Sigmoid colon (tissue), 4 donors: ENCODE measurements around the gene ARPP21.

Experiments used
- CTCF ChIP-seq, 4 experiments: fragments of 450-650 bp in 3 of 4; fragments of 200-600 bp in 1 of 4; IDR thresholded peaks; one replicate each; pipeline ENCODE4 v1.5.1; 2016 to 2019; ENCODE audit warnings: antibody characterized with exemption in 4 of 4, mild to moderate bottlenecking in 3 of 4, moderate library complexity in 2 of 4
- POLR2AphosphoS5 ChIP-seq, 4 donors: sonication (generic); formaldehyde crosslinking; IDR thresholded peaks; one replicate each; pipeline ENCODE4 v1.6.1; 2017; ENCODE audit warnings: antibody characterized with exemption in 4 of 4

GRCh38 chr3:35772381-35773015 lies 133.2 kb downstream of the ARPP21 start:
- TF ChIP-seq POLR2AphosphoS5 (IDR thresholded peaks at IDR 0.05) (no peak), CTCF (IDR thresholded peaks at IDR 0.05) (no peak)
